Measurements from ENCODE around the gene PPP6R1. TPM values are rescaled to one million over a fixed set of nuclear protein-coding genes. Genes with fewer than 3 reads are reported as not detected.

The PPP6R1 gene
- polyA plus RNA-seq, 1 of the 3 experiments (the other 2 are of a cell fraction): 47.8 TPM

DNA sequence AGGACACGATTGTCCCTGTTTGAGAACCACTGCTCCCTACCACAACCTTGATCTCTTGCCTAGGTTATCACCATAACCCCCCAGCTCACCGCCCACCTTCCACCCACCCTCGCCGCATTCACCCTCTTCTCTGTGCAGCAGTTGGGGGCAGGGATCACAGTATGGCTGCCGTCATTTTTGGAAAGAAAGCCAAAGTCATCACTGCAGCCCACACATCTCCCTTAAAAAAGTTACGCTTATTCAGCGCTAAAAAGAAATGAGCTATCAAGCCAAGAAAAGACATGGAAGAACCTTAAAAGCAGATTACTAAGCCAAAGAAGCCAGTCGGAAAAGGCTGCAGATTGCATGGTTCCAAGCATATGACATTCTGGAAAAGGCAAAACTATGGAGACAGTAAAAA, 10.5 kb upstream of the PPP6R1 start:
- peaks cover 4 to 6% of the 10 kb centered on the region in 2 experiments for H3K36me3 ChIP-seq (replicated peaks in 1 of 2; ENCODE audit: control insufficient read depth in 1 of 2, insufficient read depth in 2 of 2, low read length in 1 of 2)
- no peaks in the 10 kb centered on the region for H3K9me3 ChIP-seq

More for the DNA sequence above, 10.5 kb upstream of the PPP6R1 start:
- no peaks in the 10 kb centered on the region for H3K27me3 ChIP-seq (ENCODE audit: insufficient read depth)
- H3F3A ChIP-seq (replicated peaks; ENCODE audit: insufficient read depth): no peaks in the 10 kb centered on the region
- DNase-seq: no peak
- H3K9me2 ChIP-seq: no peaks in the 10 kb centered on the region
- H3K4me1 ChIP-seq (ENCODE audit: control insufficient read depth in 1 of 2, insufficient read depth in 2 of 2, low read depth in 1 of 2, low read length in 1 of 2): no peaks in the 10 kb centered on the region
- H2AFZ ChIP-seq (ENCODE audit: low read depth): no peak overlapping the region
- no peak overlapping the region for H3K4me3 ChIP-seq (ENCODE audit: low read depth in 2 of 2, low read length in 1 of 2)
- H3K9ac ChIP-seq: no peak overlapping the region
- TF ChIP-seq FOXJ3 (CRISPR knock-in tag; IDR thresholded peaks at IDR 0.05) (no peak), GATA2 (CRISPR knock-in tag; IDR thresholded peaks at IDR 0.05) (no peak), YY1 (IDR thresholded peaks at IDR 0.05; ENCODE audit: low read depth) (no peak), ELF1 (IDR thresholded peaks at IDR 0.05) (no peak), CHD2 (IDR thresholded peaks at IDR 0.05; ENCODE audit: low read length, partially characterized antibody) (no peak), RFX5 (IDR thresholded peaks at IDR 0.05; ENCODE audit: low read length) (no peak), JUND (IDR thresholded peaks at IDR 0.05) (no peak), RXRA (IDR thresholded peaks at IDR 0.05; ENCODE audit: borderline replicate concordance, low read depth) (no peak)
- TF ChIP-seq, protein P1, sequence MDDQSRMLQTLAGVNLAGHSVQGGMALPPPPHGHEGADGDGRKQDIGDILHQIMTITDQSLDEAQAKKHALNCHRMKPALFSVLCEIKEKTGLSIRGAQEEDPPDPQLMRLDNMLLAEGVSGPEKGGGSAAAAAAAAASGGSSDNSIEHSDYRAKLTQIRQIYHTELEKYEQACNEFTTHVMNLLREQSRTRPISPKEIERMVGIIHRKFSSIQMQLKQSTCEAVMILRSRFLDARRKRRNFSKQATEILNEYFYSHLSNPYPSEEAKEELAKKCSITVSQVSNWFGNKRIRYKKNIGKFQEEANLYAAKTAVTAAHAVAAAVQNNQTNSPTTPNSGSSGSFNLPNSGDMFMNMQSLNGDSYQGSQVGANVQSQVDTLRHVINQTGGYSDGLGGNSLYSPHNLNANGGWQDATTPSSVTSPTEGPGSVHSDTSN (IDR thresholded peaks at IDR 0.05): no peak
- TF ChIP-seq, protein P2, sequence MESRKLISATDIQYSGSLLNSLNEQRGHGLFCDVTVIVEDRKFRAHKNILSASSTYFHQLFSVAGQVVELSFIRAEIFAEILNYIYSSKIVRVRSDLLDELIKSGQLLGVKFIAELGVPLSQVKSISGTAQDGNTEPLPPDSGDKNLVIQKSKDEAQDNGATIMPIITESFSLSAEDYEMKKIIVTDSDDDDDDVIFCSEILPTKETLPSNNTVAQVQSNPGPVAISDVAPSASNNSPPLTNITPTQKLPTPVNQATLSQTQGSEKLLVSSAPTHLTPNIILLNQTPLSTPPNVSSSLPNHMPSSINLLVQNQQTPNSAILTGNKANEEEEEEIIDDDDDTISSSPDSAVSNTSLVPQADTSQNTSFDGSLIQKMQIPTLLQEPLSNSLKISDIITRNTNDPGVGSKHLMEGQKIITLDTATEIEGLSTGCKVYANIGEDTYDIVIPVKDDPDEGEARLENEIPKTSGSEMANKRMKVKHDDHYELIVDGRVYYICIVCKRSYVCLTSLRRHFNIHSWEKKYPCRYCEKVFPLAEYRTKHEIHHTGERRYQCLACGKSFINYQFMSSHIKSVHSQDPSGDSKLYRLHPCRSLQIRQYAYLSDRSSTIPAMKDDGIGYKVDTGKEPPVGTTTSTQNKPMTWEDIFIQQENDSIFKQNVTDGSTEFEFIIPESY (IDR thresholded peaks at IDR 0.05; ENCODE audit: borderline replicate concordance, low read depth): no peak
- TF ChIP-seq, protein P3, sequence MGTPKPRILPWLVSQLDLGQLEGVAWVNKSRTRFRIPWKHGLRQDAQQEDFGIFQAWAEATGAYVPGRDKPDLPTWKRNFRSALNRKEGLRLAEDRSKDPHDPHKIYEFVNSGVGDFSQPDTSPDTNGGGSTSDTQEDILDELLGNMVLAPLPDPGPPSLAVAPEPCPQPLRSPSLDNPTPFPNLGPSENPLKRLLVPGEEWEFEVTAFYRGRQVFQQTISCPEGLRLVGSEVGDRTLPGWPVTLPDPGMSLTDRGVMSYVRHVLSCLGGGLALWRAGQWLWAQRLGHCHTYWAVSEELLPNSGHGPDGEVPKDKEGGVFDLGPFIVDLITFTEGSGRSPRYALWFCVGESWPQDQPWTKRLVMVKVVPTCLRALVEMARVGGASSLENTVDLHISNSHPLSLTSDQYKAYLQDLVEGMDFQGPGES (IDR thresholded peaks at IDR 0.05; ENCODE audit: low read depth, low read length): no peak
- TF ChIP-seq, protein P4, sequence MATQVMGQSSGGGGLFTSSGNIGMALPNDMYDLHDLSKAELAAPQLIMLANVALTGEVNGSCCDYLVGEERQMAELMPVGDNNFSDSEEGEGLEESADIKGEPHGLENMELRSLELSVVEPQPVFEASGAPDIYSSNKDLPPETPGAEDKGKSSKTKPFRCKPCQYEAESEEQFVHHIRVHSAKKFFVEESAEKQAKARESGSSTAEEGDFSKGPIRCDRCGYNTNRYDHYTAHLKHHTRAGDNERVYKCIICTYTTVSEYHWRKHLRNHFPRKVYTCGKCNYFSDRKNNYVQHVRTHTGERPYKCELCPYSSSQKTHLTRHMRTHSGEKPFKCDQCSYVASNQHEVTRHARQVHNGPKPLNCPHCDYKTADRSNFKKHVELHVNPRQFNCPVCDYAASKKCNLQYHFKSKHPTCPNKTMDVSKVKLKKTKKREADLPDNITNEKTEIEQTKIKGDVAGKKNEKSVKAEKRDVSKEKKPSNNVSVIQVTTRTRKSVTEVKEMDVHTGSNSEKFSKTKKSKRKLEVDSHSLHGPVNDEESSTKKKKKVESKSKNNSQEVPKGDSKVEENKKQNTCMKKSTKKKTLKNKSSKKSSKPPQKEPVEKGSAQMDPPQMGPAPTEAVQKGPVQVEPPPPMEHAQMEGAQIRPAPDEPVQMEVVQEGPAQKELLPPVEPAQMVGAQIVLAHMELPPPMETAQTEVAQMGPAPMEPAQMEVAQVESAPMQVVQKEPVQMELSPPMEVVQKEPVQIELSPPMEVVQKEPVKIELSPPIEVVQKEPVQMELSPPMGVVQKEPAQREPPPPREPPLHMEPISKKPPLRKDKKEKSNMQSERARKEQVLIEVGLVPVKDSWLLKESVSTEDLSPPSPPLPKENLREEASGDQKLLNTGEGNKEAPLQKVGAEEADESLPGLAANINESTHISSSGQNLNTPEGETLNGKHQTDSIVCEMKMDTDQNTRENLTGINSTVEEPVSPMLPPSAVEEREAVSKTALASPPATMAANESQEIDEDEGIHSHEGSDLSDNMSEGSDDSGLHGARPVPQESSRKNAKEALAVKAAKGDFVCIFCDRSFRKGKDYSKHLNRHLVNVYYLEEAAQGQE (IDR thresholded peaks at IDR 0.05; ENCODE audit: low read depth, low read length): no peak
- H4K20me1 ChIP-seq (ENCODE audit: insufficient read depth): no peaks in the 10 kb centered on the region
- H3K79me2 ChIP-seq (ENCODE audit: insufficient read depth): no peaks in the 10 kb centered on the region; the same call in 1 of the 2 replicates
- no peak overlapping the region for H3K27ac ChIP-seq (ENCODE audit: low read depth in 2 of 2, low read length in 1 of 2)
- CTCF ChIA-PET: interaction anchor here (0.8 kb wide), 1 partner anchor 32 kb away, joined by 3 read pairs; no protein-coding TSS in a partner anchor
- POLR2A ChIA-PET: interaction anchor here (1.3 kb wide), 1 partner anchor 10 kb away, joined by 4 read pairs; the partner anchor contains the start of gene PPP6R1
- H3K4me2 ChIP-seq: no peak overlapping the region
- WGBS (ENCODE audit: low lambda C conversion rate): 93% methylated on average over 8 of the region's 8 CpGs

All from SK-N-SH (cell line).